IMR-90 (cell line): ENCODE measurements around the gene SOSTDC1. TPM values are rescaled to one million over a fixed set of nuclear protein-coding genes. Genes with fewer than 3 reads are reported as not detected.

Experiments used
- ATAC-seq: fragments of 200-7000 bp; cut with Tn5 transposase; 2 replicates; pipeline ENCODE4 v1.9.1; 2020; ENCODE audit warnings: low read depth, mild to moderate bottlenecking, moderate library complexity
- BruUV-seq: library from RNA; stranded (reverse); fragments of 400-500 nt; replicated peaks from 2 replicates; lab custom pipeline; 2021; lab: Mats Ljungman, UMichigan
- CTCF ChIA-PET: fragments of 300-600 bp; formaldehyde crosslinking; extraction: SDS; loops from one replicate; lab custom pipeline; 2021; ENCODE audit warnings: antibody characterized with exemption; lab: Yijun Ruan, JAX
- POLR2A ChIA-PET: fragments of 300-600 bp; sonication (Branson Sonifier 250); formaldehyde crosslinking; loops from one replicate; lab custom pipeline; 2022; ENCODE audit warnings: antibody characterized with exemption; ENCODE audit not compliant: unreplicated experiment; lab: Charles Lee
- DNase-seq: peaks from one replicate; pipeline ENCODE4 v3.0.0; 2013
- H2AFZ ChIP-seq: replicated peaks from 2 replicates; pipeline ENCODE3; 2013; ENCODE audit warnings: low read length, mild to moderate bottlenecking; ENCODE audit not compliant: poor library complexity
- H2AK5ac ChIP-seq: 2 replicates; pipeline ENCODE4 v1.6.1; 2013; ENCODE audit warnings: low read depth, low read length, inconsistent platforms
- H2AK9ac ChIP-seq: replicated peaks from 2 replicates; pipeline ENCODE3; 2013; ENCODE audit warnings: mild to moderate bottlenecking, low read depth, low read length, moderate library complexity; ENCODE audit not compliant: poor library complexity
- H2BK120ac ChIP-seq: 2 replicates; pipeline ENCODE4 v1.6.1; 2013; ENCODE audit warnings: low read depth, low read length, inconsistent platforms
- H2BK15ac ChIP-seq: 3 replicates; pipeline ENCODE4 v1.6.1; 2013; ENCODE audit warnings: low read depth, low read length, inconsistent platforms
- H2BK20ac ChIP-seq: 2 replicates; pipeline ENCODE4 v1.6.1; 2013; ENCODE audit warnings: low read depth, mild to moderate bottlenecking, inconsistent platforms, low read length, moderate library complexity
- H2BK5ac ChIP-seq: 2 replicates; pipeline ENCODE4 v1.6.1; 2013; ENCODE audit warnings: mild to moderate bottlenecking, low read depth, low read length, inconsistent platforms; ENCODE audit not compliant: poor library complexity, severe bottlenecking
- H3K14ac ChIP-seq: replicated peaks from 2 replicates; pipeline ENCODE4 v1.6.1; 2013; ENCODE audit warnings: low read depth, low read length, inconsistent platforms
- H3K18ac ChIP-seq: 2 replicates; pipeline ENCODE4 v1.6.1; 2013; ENCODE audit warnings: low read depth, low read length, control low read depth
- H3K23ac ChIP-seq: 2 replicates; pipeline ENCODE4 v1.6.1; 2013; ENCODE audit warnings: low read depth, low read length, inconsistent platforms
- H3K27ac ChIP-seq: 2 replicates; pipeline ENCODE4 v1.5.1; 2013; ENCODE audit warnings: mild to moderate bottlenecking, control low read depth, low read length; ENCODE audit not compliant: insufficient read depth
- H3K27me3 ChIP-seq: 2 replicates; pipeline ENCODE4 v1.6.1; 2013; ENCODE audit warnings: low read length; ENCODE audit not compliant: control insufficient read depth, insufficient read depth
- H3K36me3 ChIP-seq: 2 replicates; pipeline ENCODE4 v1.6.1; 2013; ENCODE audit warnings: low read length, mixed read lengths; ENCODE audit not compliant: control insufficient read depth, insufficient read depth
- H3K4ac ChIP-seq: 2 replicates; pipeline ENCODE4 v1.6.1; 2013; ENCODE audit warnings: low read depth, low read length, inconsistent platforms
- H3K4me1 ChIP-seq: 2 replicates; pipeline ENCODE4 v1.6.1; 2013; ENCODE audit warnings: low read length, mixed read lengths; ENCODE audit not compliant: control insufficient read depth, insufficient read depth
- H3K4me2 ChIP-seq: 2 replicates; pipeline ENCODE4 v1.6.1; 2013; ENCODE audit warnings: low read depth, mild to moderate bottlenecking, control low read depth, low read length, moderate library complexity
- H3K4me3 ChIP-seq: 2 replicates; pipeline ENCODE4 v1.5.1; 2013; ENCODE audit warnings: low read depth, mild to moderate bottlenecking, control low read depth, low read length, moderate library complexity; ENCODE audit not compliant: insufficient read depth
- H3K56ac ChIP-seq: 2 replicates; pipeline ENCODE4 v1.6.1; 2013; ENCODE audit warnings: low read length, inconsistent platforms; ENCODE audit not compliant: insufficient read depth; ENCODE audit errors: extremely low read depth
- H3K79me1 ChIP-seq, 2 experiments: 2 replicates each; pipeline ENCODE4 v1.6.1; 2013; ENCODE audit warnings: low read length in 2 of 2, inconsistent platforms in 1 of 2, low read depth in 1 of 2
- H3K9ac ChIP-seq: 2 replicates; pipeline ENCODE4 v1.6.1; 2013; ENCODE audit warnings: low read depth, low read length, control low read depth
- H3K9me1 ChIP-seq: 2 replicates; pipeline ENCODE4 v1.6.1; 2013; ENCODE audit warnings: low read length, inconsistent platforms; ENCODE audit not compliant: insufficient read depth
- H3K9me3 ChIP-seq: 2 replicates; pipeline ENCODE4 v1.6.1; 2013; ENCODE audit warnings: low read length; ENCODE audit not compliant: control insufficient read depth, insufficient read depth
- H4K20me1 ChIP-seq: 2 replicates; pipeline ENCODE4 v1.6.1; 2013; ENCODE audit warnings: low read length, inconsistent platforms; ENCODE audit not compliant: insufficient read depth
- H4K5ac ChIP-seq: 2 replicates; pipeline ENCODE4 v1.6.1; 2013; ENCODE audit warnings: mild to moderate bottlenecking, low read depth, low read length, control low read depth
- H4K8ac ChIP-seq, 2 experiments: 2 replicates each; pipeline ENCODE4 v1.6.1; 2013; ENCODE audit warnings: low read depth in 2 of 2, low read length in 2 of 2, control low read depth in 1 of 2, inconsistent platforms in 1 of 2
- H4K91ac ChIP-seq: 2 replicates; pipeline ENCODE4 v1.6.1; 2013; ENCODE audit warnings: low read depth, low read length, inconsistent platforms; ENCODE audit not compliant: insufficient read depth
- BHLHE40 ChIP-seq: fragments of 150-350 bp; IDR thresholded peaks from 2 replicates; pipeline ENCODE4 v1.6.1; 2016; ENCODE audit warnings: mild to moderate bottlenecking, low read depth, low read length
- CEBPB ChIP-seq: IDR thresholded peaks from 2 replicates; pipeline ENCODE4 v1.6.1; 2012; ENCODE audit warnings: low read depth, low read length, improper control_type of control experiment
- CHD1 ChIP-seq: IDR thresholded peaks from 2 replicates; pipeline ENCODE4 v1.6.1; 2012; ENCODE audit warnings: low read depth, low read length, improper control_type of control experiment
- CTCF ChIP-seq: conservative IDR thresholded peaks from 2 replicates; pipeline ENCODE4 v1.5.1; 2012; ENCODE audit warnings: mild to moderate bottlenecking, low read depth, low read length, improper control_type of control experiment
- ELK1 ChIP-seq: fragments of 150-350 bp; IDR thresholded peaks from 2 replicates; pipeline ENCODE4 v1.6.1; 2016; ENCODE audit warnings: low read depth, mild to moderate bottlenecking, low read length, moderate library complexity, borderline replicate concordance
- FOS ChIP-seq: fragments of 150-350 bp; IDR thresholded peaks from 2 replicates; pipeline ENCODE4 v1.6.1; 2016; ENCODE audit warnings: low read depth, low read length
- MAFK ChIP-seq: IDR thresholded peaks from 2 replicates; pipeline ENCODE4 v1.6.1; 2012; ENCODE audit warnings: low read depth, low read length, improper control_type of control experiment
- MAZ ChIP-seq: IDR thresholded peaks from 2 replicates; pipeline ENCODE4 v1.6.1; 2012; ENCODE audit warnings: low read depth, mild to moderate bottlenecking, low read length, improper control_type of control experiment, moderate library complexity, borderline replicate concordance
- MXI1 ChIP-seq: IDR thresholded peaks from 2 replicates; pipeline ENCODE4 v1.6.1; 2012; ENCODE audit warnings: low read depth, mild to moderate bottlenecking, low read length, moderate library complexity, borderline replicate concordance
- NFE2L2 ChIP-seq: fragments of 150-350 bp; IDR thresholded peaks from 2 replicates; pipeline ENCODE4 v1.6.1; 2016; ENCODE audit warnings: low read depth, mild to moderate bottlenecking, low read length
- POLR2A ChIP-seq: IDR thresholded peaks from 2 replicates; pipeline ENCODE4 v1.6.1; 2012; ENCODE audit warnings: mild to moderate bottlenecking, low read depth, low read length
- RAD21 ChIP-seq: IDR thresholded peaks from 2 replicates; pipeline ENCODE4 v1.6.1; 2012; ENCODE audit warnings: low read length, improper control_type of control experiment
- RCOR1 ChIP-seq: IDR thresholded peaks from 2 replicates; pipeline ENCODE4 v1.6.1; 2012; ENCODE audit warnings: mild to moderate bottlenecking, low read length, improper control_type of control experiment; ENCODE audit not compliant: insufficient replicate concordance
- RFX5 ChIP-seq: IDR thresholded peaks from 2 replicates; pipeline ENCODE4 v1.8.0; 2012; ENCODE audit warnings: low read depth, mild to moderate bottlenecking, low read length, moderate library complexity
- SMC3 ChIP-seq: fragments of 150-350 bp; IDR thresholded peaks from 2 replicates; pipeline ENCODE4 v1.6.1; 2016; ENCODE audit warnings: low read depth, mild to moderate bottlenecking, antibody characterized with exemption, low read length, moderate library complexity
- WGBS, 2 experiments: methylation state at CpG; one replicate each; pipeline versions ENCODE4 v1.1.5 to v1.1.7; 2013; ENCODE audit warnings: missing lambda C conversion rate in 2 of 2; ENCODE audit not compliant: insufficient read length in 1 of 2; ENCODE audit errors: extremely low coverage in 2 of 2; 5-methylcytosine and 5-hydroxymethylcytosine counted together
- dilution Hi-C: fragments of 300-500 bp; cut with HindIII; formaldehyde crosslinking; loops from one replicate; pipeline ENCODE4 v1.14.3; 2018; ENCODE audit warnings: low sequenced_read_pairs; ENCODE audit not compliant: unreplicated experiment
- in situ Hi-C: fragments of 300-500 bp; cut with MboI; formaldehyde crosslinking; loops from 3 replicates; pipeline ENCODE4 v1.14.3; 2019; ENCODE audit warnings: low sequenced_read_pairs, inconsistent platforms, mixed read lengths
- intact Hi-C: fragments of 100-400 bp; cut with micrococcal nuclease; formaldehyde crosslinking; loops from 2 replicates; pipeline ENCODE4 v1.10.0; 2022
- polyA plus RNA-seq, 3 experiments: library from polyadenylated mRNA; depleted of rRNA; stranded (reverse); fragments of >200 nt; gene quantifications; 2 replicates each; pipeline ENCODE4 v1.2.3, GENCODE V29; 2012; ENCODE audit warnings: low replicate concordance in 1 of 3
- total RNA-seq: library from RNA; depleted of rRNA; stranded (reverse); fragments of >200 nt; gene quantifications from 2 replicates; pipeline ENCODE4 v1.2.3, GENCODE V29; 2012
- TF ChIP-seq, protein P1 (sequence below): fragments of 150-350 bp; IDR thresholded peaks from 2 replicates; pipeline ENCODE4 v1.6.1; 2017; ENCODE audit warnings: mild to moderate bottlenecking, antibody characterized with exemption, low read length, low read depth

SOSTDC1 gene
- total and polyA plus RNA-seq, 2 of the 4 experiments (the other 2 are of a cell fraction): 0.07 TPM; not detected in 1

GRCh38 chr7:16493266-16493665 lies 27.7 kb upstream of the SOSTDC1 start:
- Histone ChIP-seq H4K20me1 (no peaks in the 10 kb centered on the region), H3K4ac (no peak overlapping the region), H3K79me1 (no peaks in the 10 kb centered on the region), H3K9me3 (no peaks in the 10 kb centered on the region), H2BK5ac (no peak overlapping the region), H2BK15ac (no peak overlapping the region), H2BK120ac (no peak overlapping the region), H3K4me2 (no peak overlapping the region), H3K36me3 (no peaks in the 10 kb centered on the region), H3K9ac (no peak overlapping the region), H3K4me1 (no peaks in the 10 kb centered on the region), H3K18ac (no peak overlapping the region), H2AK5ac (no peak overlapping the region), H3K4me3 (no peak overlapping the region), H3K23ac (no peak overlapping the region), H4K8ac (no peak overlapping the region), H3K56ac (no peak overlapping the region), H4K91ac (no peak overlapping the region), H3K27me3 (no peaks in the 10 kb centered on the region), H2BK20ac (no peak overlapping the region), H2AK9ac (no peak overlapping the region), H3K27ac (no peak overlapping the region), H2AFZ (no peak overlapping the region), H4K5ac (no peak overlapping the region), H3K9me1 (no peaks in the 10 kb centered on the region), H3K14ac (no peak overlapping the region)
- ATAC-seq (no peak), DNase-seq (no peak)
- BruUV-seq: no TSS peak
- no peak for TF ChIP-seq RFX5
- no peak for TF ChIP-seq BHLHE40
- TF ChIP-seq ELK1: no peak
- TF ChIP-seq MAFK: no peak
- TF ChIP-seq POLR2A: no peak
- TF ChIP-seq NFE2L2: no peak
- TF ChIP-seq SMC3: no peak
- no peak for TF ChIP-seq RCOR1
- TF ChIP-seq, protein P1, sequence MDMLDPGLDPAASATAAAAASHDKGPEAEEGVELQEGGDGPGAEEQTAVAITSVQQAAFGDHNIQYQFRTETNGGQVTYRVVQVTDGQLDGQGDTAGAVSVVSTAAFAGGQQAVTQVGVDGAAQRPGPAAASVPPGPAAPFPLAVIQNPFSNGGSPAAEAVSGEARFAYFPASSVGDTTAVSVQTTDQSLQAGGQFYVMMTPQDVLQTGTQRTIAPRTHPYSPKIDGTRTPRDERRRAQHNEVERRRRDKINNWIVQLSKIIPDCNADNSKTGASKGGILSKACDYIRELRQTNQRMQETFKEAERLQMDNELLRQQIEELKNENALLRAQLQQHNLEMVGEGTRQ: no peak
- TF ChIP-seq CTCF: no peak
- no peak for TF ChIP-seq RAD21
- no peak for TF ChIP-seq MAZ
- TF ChIP-seq CEBPB: no peak
- no peak for TF ChIP-seq MXI1
- no peak for TF ChIP-seq FOS
- no peak for TF ChIP-seq CHD1
- WGBS, 2 experiments: no CpG with 5 or more reads among the region's 2 CpGs
- in situ Hi-C loops (no loop called here), dilution Hi-C loops (no loop called here), intact Hi-C loops (no loop called here)
- ChIA-PET CTCF (interaction anchor here (1.1 kb wide), 1 partner anchor 10 kb away, joined by 3 read pairs; no protein-coding TSS in a partner anchor), POLR2A (no interaction called here)
